GM19351 (cell line): ENCODE data around the gene ABCC9.
"Not testable (repeated sequence)": the region's sequence is repeated elsewhere in the genome, so short reads cannot be mapped to it uniquely, and the experiment has no call there.

Experiments used
- ATAC-seq: cut with Tn5 transposase; IDR thresholded peaks from one replicate; pipeline ENCODE4 v1.9.1; 2021; ENCODE audit warnings: mild to moderate bottlenecking, moderate library complexity; ENCODE audit not compliant: unreplicated experiment

ABCC9 gene

GRCh38 chr12:21934173-21934572, 7.1 kb downstream of the ABCC9 start:
- no peak for ATAC-seq

- no peak for ATAC-seq
Measured at GRCh38 chr12:21933656-21934055, 7.6 kb downstream of the ABCC9 start.

- not testable (repeated sequence) for ATAC-seq
Measured at GRCh38 chr12:21929972-21930371, 11.3 kb downstream of the ABCC9 start.

GRCh38 chr12:21925296-21925913, 15.8 kb downstream of the ABCC9 start:
- no peak for ATAC-seq

- ATAC-seq, result no peak
Measured at GRCh38 chr12:21921436-21921835, 19.8 kb downstream of the ABCC9 start.

GRCh38 chr12:21918456-21918855, 22.8 kb downstream of the ABCC9 start:
- no peak for ATAC-seq

- ATAC-seq, result no peak
Measured at GRCh38 chr12:21913823-21914222, 27.4 kb downstream of the ABCC9 start.

- no peak for ATAC-seq
Measured at GRCh38 chr12:21912318-21912717, 28.9 kb downstream of the ABCC9 start.

GRCh38 chr12:21911832-21912231, 29.4 kb downstream of the ABCC9 start:
- ATAC-seq, result no peak

GRCh38 chr12:21910657-21911056, 30.6 kb downstream of the ABCC9 start:
- no peak for ATAC-seq

GRCh38 chr12:21907948-21908837, 33.0 kb downstream of the ABCC9 start:
- no peak for ATAC-seq

- ATAC-seq, result no peak
Measured at GRCh38 chr12:21906919-21907493, 34.2 kb downstream of the ABCC9 start.

GRCh38 chr12:21899532-21899931, 41.7 kb downstream of the ABCC9 start:
- ATAC-seq, result not testable (repeated sequence)

- no peak for ATAC-seq
Measured at GRCh38 chr12:21895651-21896050, 45.6 kb downstream of the ABCC9 start.

GRCh38 chr12:21894792-21895595, 46.2 kb downstream of the ABCC9 start:
- ATAC-seq, result no peak

- ATAC-seq, result no peak
Measured at GRCh38 chr12:21893924-21894323, 47.3 kb downstream of the ABCC9 start.

GRCh38 chr12:21892341-21892740, 48.9 kb downstream of the ABCC9 start:
- ATAC-seq, result no peak

GRCh38 chr12:21891751-21892217, 49.4 kb downstream of the ABCC9 start:
- no peak for ATAC-seq

- ATAC-seq, result no peak
Measured at GRCh38 chr12:21888276-21888863, 52.9 kb downstream of the ABCC9 start.

GRCh38 chr12:21884936-21885335, 56.3 kb downstream of the ABCC9 start:
- ATAC-seq, result no peak

- ATAC-seq, result no peak
Measured at GRCh38 chr12:21882635-21883034, 58.6 kb downstream of the ABCC9 start.
